GM18858 (cell line): Measurements from ENCODE around the gene KAZN.

ENCODE experiments used
- ATAC-seq: cut with Tn5 transposase; IDR thresholded peaks from one replicate; pipeline ENCODE4 v1.9.1; 2021; ENCODE audit not compliant: unreplicated experiment

KAZN gene

DNA sequence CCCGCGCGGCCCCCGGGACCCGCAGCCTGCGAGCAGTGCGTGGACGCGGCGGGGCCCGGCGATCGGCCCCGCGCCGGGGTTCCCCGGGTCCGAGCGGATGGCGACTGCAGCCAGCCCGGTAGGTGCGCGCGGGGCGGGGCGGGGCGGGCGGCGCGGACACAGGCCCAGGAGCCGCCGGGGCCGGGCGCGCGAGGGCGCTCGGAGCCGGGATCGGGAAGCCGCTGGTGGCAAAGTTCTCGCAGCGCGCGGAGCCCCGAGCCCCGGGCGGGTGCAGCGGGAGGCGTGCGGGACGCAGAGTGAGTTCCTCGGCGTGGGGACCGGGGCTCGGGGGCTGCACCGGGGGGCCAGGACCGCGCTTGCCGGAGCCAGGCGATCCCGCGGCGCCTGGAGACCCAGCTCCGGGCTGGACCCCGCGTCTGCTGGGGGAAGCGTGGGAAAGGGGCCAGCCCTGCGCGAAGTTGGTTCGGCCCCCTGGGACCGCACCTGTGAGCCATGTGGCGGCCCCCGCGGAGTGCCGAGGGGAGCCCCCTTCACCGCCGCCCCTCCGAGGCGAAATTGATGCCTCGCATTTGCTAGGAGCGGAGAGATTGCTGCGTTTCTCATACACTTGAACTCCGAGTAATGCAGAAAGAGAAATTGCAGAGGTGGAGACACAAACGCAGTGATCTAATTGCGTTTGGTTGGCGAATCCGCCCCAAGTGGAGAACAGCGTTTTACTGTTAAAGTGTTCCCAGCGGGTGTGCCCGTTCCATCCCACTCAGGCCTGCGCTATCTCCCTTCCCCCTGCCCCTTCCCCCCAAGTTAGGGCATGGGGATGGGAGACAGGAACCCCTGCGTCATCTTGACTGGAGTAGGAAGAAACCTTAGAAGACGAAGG is 326.2 kb downstream of the KAZN start:
- ATAC-seq = no peak

DNA sequence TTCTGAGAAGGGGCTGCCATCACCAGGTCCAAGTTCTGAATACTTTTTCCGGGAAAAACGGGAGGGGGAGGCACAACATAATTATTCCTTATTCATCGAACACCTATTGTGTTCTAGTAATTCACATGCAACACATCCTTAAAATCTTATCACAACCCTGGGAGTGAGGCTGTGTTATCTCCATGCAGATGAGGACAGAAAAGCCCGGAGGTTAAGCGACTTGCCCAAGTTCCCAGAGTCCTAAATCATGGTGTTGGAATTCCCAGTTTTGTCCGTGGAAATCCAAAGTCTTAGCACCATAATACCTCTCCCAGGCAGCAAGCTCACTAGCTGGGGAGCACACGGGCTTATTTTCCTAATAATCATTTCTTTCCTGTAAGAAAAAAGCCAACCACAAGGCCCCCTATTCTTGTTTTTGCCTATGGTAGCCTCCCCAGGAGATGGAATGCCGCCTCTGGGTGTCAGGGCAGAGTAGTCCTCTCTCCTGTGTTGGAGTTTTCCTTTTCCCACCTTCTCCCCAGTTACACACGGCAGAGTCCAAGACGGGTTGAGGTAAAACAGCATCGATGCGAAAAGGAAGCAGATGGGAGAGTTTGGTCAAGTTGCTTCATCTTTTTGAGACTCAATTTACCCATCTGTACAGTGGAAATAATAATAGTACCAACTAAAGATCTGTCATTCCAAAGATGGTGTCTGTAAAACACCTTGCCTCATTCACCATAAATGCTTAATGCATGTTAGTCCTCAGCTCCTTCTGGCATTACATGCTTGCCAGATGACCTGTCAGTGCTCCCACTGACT is 327.1 kb downstream of the KAZN start:
- ATAC-seq = no peak

DNA sequence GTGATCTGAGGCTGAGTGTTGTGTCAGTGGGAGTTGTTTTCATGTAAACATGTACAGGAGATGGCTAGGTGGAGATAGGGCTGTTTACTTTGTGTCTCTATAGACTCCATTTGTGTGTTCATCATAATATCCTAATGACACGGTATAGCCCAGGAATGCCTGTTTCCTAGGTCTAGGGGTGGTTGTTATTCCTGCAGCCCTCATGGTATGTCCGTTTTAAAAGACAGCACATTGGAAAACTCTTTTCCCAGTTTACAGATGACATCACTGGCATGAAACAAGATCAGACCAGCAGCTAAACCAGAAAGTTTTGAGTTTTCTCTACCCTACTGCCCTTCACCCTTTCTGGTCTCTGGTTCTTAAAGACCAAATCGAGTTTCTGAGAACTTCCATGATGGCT is 327.7 kb downstream of the KAZN start:
- no peak for ATAC-seq

DNA sequence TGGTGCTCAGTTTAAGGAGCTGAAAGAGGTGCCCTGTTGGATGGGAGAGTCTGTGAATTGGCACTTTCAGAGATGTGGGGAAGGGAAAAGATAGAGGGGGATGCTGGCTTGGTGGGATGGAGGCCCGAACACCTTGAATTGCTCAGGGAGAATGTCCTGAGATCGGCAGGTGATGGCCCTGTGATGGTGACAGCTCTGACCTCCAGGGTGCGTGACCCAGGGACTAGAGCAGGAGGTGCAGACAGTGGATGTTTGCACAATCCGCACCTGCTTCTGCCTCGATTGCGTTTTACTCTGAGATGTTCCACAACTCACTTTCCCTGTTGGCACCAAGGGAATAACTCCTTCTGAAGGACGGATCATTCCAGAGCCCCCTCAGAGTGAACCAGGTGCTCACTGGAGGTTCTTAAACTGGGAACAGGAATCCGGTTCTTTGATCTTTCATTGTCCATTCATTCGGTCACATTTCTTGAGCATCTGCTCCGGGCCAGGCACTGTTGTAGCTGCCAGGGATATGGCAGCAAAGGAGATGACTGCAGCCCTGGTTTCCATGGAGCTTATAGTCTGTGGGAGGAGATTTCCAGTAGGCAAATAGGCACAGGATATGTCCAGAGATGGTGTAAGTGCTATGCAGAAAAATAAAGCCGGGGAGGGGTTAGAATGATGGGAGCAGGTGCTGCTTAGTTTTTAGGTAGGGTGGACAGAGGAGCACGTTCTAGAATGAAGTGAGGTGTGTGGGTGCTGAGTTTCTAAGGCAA is 328.5 kb downstream of the KAZN start:
- no peak for ATAC-seq

DNA sequence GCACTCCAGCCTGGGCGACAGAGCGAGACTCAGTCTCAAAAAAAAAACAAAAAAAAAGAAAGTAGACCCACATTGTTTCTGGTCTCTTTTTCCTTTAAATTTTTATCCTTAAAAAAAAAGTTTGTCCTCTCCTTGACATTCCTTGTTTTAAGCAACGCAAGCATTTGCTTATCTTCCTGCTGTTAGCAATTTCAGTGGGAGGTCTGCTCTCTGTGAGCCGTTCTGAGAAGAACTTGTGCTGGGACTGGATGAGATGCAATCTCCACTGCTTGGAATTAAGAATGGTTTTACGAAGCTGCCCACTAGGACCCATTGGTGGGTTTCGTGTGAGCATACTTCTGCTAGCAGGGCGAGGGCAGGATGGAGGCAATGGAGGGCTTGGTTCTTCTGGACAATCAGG is 329.9 kb downstream of the KAZN start:
- no peak for ATAC-seq

DNA sequence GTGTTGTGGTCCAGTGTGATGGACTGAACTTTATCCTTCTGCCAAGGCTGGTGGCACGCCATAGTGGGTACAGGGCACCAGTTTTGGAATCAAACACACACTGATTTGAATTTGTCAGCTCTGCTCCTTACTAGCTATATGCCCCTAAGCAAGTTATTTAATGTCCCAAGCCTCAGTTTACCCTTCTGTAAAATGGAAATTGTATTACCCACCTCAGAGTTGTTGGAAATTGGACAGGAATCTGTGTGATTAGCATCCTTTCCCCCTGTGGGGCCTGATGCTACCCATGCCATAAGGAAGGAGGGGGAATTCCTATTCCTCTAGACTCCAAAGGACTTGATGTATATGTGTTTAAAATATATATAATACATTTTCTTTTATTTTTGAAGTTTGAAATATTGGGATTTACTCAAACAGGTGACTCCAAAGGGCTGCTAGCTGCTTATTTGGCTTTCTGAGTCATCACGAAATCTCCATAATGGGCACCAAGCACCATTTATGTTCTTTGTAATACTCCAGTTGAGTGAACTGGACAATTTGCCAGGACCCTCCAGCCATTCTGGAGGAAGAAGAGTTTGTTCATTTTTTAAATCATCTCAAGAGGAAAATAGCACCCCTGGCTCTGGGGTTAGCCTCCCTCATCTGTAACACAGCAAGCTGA is 330.5 kb downstream of the KAZN start:
- ATAC-seq = no peak

DNA sequence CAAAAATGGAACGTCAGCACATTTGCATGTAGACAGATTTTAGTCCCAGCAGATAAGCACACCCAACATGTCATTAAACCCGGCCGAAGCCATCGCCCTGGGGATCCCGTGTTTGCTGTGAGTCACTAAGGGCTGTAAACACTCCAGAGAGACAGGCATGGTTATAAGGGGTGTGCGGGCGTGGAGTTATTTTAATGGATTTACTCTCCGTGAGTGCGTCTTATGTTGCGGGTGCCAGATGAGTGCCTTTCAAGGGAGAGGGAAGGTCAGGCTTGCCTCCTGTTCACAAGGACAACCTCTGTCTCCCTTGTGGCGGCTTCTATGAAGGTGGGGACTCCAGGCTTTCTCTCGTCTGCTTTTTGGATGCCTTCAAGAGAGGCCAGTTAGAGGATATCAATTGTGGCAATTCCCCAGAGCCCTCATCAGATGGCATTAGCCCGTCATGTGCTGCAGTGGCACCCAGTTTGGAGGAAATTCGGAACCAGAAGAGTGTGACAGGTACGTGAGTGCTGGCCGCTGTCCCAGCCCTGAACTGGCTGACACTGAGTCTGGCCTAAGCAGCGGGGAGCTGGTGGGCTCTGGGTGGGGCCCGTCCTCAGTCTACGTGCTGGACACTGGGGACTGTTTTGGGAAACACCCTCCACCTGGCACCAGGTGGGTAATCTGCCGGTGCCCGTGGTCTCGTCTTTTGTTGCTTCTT is 331.2 kb downstream of the KAZN start:
- ATAC-seq = no peak

DNA sequence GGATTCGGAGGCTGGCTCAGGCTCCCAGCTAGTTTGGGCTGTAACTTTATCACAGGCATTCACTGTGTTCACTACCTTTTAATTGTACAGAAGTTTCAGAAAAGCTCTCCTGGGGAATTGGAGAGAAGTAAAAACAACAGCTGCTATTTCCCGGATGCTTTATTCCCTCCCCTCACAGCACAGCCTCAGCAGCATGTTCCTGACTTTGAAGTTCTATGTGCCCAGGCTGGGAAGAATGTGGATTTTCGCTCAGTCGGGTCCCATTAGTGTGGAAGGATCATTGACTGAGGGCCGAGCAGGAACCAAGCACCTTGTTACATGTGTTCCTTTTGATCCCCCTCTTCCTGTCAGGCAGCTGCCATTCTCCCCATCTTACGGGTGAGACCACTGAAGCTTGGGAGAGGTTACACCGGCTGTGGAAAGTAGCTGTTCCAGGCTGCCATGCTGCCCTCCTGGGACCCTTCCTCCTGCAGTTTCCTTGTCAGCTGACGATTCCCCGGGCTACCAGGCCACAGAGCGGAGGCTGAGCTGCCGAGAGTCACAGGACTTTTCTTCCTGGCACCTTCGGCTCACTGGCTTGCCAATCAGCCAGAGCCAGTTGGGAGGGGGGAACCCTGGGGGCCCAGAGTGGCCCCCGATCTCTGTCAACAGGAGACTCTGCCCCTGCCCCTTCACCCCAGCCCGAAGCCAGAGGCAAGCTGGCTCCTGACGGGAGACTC is 331.9 kb downstream of the KAZN start:
- no peak for ATAC-seq

DNA sequence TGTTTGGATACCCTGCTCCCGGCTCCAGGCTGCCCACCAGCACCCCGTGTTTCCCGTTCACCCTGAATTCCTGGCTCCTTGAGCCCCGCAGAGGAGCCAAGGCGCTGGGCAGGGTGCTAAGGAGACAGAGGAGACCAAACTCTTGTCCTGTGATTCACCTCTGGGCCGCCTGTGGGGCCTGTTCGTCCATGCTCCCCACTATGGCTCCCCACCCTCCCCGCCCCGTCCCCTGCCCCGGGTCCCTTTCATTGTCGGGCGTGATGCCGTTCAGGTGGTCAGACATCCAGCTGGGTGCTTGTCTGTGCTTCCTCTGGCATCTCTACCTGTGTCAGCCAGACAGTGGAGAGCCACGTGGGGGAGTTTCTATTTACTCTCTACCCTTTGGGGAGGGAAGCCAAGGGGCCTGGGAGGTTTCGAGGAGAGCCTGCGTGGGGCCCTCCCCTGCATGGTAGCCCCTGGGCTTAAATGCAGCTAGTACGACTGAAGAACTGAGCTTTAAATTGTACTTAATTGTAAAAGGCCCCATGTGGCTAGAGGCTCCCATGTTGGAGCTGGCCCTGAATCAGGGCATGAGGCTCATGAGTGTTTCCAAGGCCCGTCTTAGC is 333.7 kb downstream of the KAZN start:
- no peak for ATAC-seq

DNA sequence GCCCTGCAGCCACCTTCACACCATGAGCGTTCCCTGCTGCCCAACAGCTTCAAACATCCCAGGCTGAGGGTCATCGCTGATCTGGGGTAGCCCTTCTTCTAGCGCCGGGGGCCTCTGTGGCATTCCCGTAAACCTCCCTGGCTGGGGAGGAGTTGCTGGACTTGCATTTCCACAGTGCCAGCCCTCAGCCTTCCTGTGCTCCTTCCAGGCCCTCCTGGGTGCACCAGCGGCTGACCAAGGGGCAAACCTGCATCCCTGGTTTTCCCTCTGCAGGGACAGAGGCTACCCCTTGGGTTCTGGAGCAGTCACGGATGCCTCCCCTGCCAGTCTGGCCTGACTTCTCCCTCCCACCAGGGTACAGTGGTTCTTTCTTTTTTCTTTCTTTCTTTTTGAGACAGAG is 336.4 kb downstream of the KAZN start:
- ATAC-seq = no peak

DNA sequence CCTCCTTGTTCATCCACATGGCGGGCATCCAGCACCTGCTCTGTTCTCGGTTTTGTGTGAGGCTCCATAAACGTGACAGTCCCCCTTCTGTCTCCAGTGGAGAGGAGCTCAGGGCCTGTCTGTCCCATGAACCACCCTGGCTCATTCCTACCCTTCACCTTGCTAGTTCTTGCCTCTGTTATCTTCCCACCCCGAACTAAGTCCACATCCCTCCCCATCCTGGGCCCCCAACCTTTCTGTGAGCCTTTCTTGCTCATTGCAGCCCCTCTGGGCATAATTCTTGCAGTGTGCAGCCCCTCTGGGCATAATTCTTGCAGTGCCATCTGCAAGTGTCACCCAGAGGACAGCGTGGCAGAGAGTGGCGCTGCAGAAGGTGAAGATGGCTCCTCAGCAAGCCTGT is 338.3 kb downstream of the KAZN start:
- no peak for ATAC-seq

DNA sequence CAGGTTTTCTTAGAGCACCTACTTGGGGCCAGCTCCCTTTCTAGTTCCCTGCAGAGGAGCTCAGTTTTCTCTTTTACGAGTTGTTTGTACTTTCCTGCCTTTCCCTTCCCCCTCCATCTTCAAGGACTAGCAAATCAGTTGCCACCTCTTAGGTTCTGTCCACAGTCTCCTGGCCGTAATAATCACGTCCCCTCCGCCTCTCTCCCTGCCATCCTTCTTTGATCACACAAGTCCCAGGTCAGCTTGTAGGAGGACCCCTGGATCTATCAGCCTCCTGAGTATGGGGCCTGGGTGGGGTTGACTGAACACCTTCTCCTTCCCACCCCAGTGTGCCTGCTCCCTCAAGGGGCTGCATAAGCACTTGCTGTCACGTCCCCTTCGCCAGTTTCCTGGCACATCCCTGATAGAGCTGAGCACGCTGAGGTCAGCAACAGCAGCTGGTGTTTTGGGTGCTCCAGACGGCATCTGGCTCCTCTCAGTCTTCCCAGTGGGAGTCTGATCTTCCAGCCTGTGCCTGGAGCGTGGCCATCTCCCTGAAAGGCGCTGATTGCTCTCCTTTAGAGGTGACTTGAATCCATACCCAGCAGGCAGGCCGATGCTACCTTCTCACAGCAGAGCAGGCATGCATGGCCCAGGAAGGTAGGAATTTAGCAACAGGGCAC is 338.9 kb downstream of the KAZN start:
- no peak for ATAC-seq

DNA sequence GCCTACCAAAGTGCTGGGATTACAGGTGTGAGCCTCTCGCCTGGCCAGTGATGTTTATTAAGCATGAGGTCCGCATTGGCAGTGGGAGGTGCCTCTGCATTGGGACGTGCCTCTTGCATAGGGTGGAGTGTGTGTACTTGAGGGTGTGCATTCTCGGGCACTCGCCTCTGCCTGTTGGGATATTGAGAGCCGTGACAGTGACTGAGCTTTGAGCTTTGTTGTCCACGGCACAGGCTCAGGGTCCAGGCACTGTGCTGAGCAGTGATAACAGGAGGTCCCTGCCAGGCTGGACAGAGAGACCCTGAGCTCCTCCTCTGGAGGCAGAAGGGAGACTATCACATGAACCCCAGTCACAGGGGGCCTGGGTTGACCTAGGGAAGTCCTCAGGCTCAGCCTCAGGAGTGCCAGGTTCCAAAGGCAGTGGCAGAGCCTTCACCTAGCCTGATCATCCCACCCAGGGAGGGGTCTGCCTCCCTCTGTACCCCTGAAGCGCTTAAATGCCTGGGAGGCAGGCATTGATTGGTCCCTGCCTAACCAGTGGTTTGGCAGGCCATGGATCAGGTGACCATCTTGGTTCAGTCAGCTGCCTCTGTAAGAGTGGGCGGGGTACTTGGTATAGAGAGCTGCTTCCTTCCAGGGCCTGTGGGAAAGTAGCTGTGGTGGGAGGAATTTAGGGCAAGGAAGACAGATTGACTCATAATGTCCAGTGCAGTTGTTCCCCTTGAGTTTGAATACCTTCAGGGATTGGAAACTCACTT is 341.2 kb downstream of the KAZN start:
- ATAC-seq = no peak

DNA sequence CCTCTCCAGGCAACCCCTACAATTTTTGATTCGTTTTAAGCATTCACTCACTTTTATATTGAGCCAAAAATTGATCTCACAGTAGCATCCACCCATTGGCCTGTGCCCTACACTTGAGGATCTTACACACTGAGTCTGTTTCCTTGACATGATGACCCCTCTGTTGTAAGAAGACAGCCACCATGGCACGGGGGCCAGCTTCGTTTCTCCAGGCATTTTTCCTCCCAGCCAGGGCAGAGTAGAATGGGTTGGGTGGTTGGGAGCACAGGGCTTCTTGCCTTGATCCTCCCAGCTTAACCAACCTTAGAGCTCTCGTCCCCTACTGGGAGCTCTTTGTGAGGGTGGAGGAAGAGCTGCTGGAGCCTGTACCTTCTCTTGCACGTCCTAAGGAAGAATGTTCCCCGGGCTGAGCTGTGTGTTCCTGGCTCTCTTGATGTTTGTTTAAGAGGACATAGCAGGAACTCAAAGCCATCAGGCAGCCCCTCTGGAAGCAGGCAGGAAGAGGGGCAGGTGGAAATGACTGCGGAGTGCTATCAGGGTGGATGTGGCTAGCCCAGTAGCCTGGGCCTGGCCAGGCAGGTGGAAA is 341.9 kb downstream of the KAZN start:
- ATAC-seq = no peak

DNA sequence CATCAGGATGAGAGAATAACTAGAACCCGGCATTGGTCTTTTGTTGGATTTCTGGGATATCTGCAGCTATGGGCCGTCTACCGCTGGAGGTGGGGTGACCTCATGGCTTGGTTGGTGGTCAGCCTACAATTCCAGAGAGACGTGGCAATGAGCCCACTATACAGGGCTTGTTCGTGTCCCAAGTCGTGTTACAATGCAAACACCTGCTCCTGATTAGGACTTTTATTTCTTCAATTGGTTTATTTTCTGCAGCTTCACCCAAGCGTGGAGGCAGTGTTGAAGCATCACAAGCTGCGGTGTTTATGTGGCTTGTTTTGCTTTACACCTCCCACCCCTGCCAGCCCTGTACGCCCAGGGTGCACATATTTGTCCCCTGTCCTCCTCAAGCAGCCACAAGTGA is 343.4 kb downstream of the KAZN start:
- no peak for ATAC-seq

DNA sequence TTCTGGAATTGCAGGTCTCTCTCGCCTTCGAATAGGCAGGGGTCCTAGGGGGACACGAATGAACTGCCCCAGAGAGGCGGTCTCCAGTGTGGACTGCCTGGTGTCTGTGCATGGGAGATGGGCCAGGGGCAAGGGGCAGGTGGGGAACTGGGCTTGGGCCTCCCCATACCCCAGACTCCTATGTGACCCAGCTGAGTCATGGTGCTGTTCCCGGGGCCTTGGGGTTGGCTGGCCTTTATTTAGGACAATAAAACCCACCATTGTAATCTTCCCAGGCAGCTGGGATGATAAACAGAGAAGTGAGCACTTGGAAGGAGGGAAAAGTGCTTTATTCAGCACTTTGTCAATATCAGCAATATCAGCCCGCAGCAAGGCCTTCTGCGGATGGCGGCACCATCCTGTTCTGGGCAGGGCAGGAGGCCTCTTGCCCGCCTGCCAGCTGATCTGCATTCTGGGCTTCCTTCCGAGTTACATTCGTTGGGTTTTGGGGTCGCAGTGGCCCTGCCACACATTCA is 346.0 kb downstream of the KAZN start:
- ATAC-seq = no peak
